Measurements from ENCODE around the gene SLCO4A1. TPM values are rescaled to one million over a fixed set of nuclear protein-coding genes. Genes with fewer than 3 reads are reported as not detected.

SLCO4A1 gene
- total RNA-seq, 1 donor from 2014 or later: 1.2 TPM

- DNase-seq (ENCODE audit: extremely low spot score, unreplicated experiment): no peak
- no peaks in the 10 kb centered on the region for H3K36me3 Mint-ChIP-seq (ENCODE audit: unreplicated experiment)
- no peak overlapping the region for H3K27ac Mint-ChIP-seq (ENCODE audit: unreplicated experiment)
- peaks cover 3% of the 10 kb centered on the region for H3K9me3 Mint-ChIP-seq (ENCODE audit: unreplicated experiment)
- peaks cover 17% of the 10 kb centered on the region for H3K4me1 Mint-ChIP-seq (ENCODE audit: unreplicated experiment)
- peaks cover 23% of the 10 kb centered on the region for H3K27me3 Mint-ChIP-seq (ENCODE audit: unreplicated experiment)
- no peak overlapping the region for H3K4me3 Mint-ChIP-seq (ENCODE audit: unreplicated experiment)
- TF ChIP-seq CTCF (IDR thresholded peaks at IDR 0.05): no peak
These were observed 27.2 kb upstream of the SLCO4A1 start for GRCh38 chr20:62614961-62615680.

- Mint-ChIP-seq H3K27me3 (ENCODE audit: unreplicated experiment) (peaks cover 19% of the 10 kb centered on the region), H3K27ac (ENCODE audit: unreplicated experiment) (no peak overlapping the region)
- TF ChIP-seq CTCF (IDR thresholded peaks at IDR 0.05): no peak
These were observed 26.5 kb upstream of the SLCO4A1 start for GRCh38 chr20:62615750-62616251.

GRCh38 chr20:62616728-62617621 is 25.3 kb upstream of the SLCO4A1 start:
- Mint-ChIP-seq H3K4me3 (ENCODE audit: unreplicated experiment) (no peak overlapping the region), H3K27ac (ENCODE audit: unreplicated experiment) (peak overlapping the region; percentile 52), H3K4me1 (ENCODE audit: unreplicated experiment) (peaks cover 21% of the 10 kb centered on the region), H3K36me3 (ENCODE audit: unreplicated experiment) (no peaks in the 10 kb centered on the region), H3K27me3 (ENCODE audit: unreplicated experiment) (peaks cover 19% of the 10 kb centered on the region), H3K9me3 (ENCODE audit: unreplicated experiment) (no peaks in the 10 kb centered on the region)
- no peak for DNase-seq (ENCODE audit: extremely low spot score, unreplicated experiment)
- peak; percentile 82 for TF ChIP-seq CTCF (IDR thresholded peaks at IDR 0.05)

More at GRCh38 chr20:62615750-62616251, 26.5 kb upstream of the SLCO4A1 start:
- no peak for DNase-seq (ENCODE audit: extremely low spot score, unreplicated experiment)
- Mint-ChIP-seq H3K4me3 (ENCODE audit: unreplicated experiment) (no peak overlapping the region), H3K9me3 (ENCODE audit: unreplicated experiment) (no peaks in the 10 kb centered on the region), H3K4me1 (ENCODE audit: unreplicated experiment) (peaks cover 17% of the 10 kb centered on the region), H3K36me3 (ENCODE audit: unreplicated experiment) (no peaks in the 10 kb centered on the region)

GRCh38 chr20:62617711-62618483 is 24.4 kb upstream of the SLCO4A1 start:
- no peak for DNase-seq (ENCODE audit: extremely low spot score, unreplicated experiment)
- peak overlapping the region; percentile 52 for H3K27ac Mint-ChIP-seq (ENCODE audit: unreplicated experiment)

More at GRCh38 chr20:62617711-62618483, 24.4 kb upstream of the SLCO4A1 start:
- no peak for TF ChIP-seq CTCF (IDR thresholded peaks at IDR 0.05)
- Mint-ChIP-seq H3K4me1 (ENCODE audit: unreplicated experiment) (peaks cover 22% of the 10 kb centered on the region), H3K9me3 (ENCODE audit: unreplicated experiment) (no peaks in the 10 kb centered on the region), H3K4me3 (ENCODE audit: unreplicated experiment) (no peak overlapping the region), H3K27me3 (ENCODE audit: unreplicated experiment) (peaks cover 15% of the 10 kb centered on the region), H3K36me3 (ENCODE audit: unreplicated experiment) (no peaks in the 10 kb centered on the region)
